HG03457 (cell line): ENCODE results near the gene RNF207.
"Not testable (repeated sequence)": the region's sequence is repeated elsewhere in the genome, so short reads cannot be mapped to it uniquely, and the experiment has no call there.

Source experiments
- ATAC-seq: cut with Tn5 transposase; IDR thresholded peaks from one replicate; pipeline ENCODE4 v1.9.1; 2021; ENCODE audit warnings: moderate number of reproducible peaks; ENCODE audit not compliant: unreplicated experiment

The RNF207 gene

GRCh38 chr1:6199298-6200187, 6.4 kb upstream of the RNF207 start, which contains the start of gene RPL22:
Gene RPL22 (minus strand): TSS chr1:6199595. CDS start chr1:6199573, 22 bp downstream.
- ATAC-seq: peak; percentile 86

DNA sequence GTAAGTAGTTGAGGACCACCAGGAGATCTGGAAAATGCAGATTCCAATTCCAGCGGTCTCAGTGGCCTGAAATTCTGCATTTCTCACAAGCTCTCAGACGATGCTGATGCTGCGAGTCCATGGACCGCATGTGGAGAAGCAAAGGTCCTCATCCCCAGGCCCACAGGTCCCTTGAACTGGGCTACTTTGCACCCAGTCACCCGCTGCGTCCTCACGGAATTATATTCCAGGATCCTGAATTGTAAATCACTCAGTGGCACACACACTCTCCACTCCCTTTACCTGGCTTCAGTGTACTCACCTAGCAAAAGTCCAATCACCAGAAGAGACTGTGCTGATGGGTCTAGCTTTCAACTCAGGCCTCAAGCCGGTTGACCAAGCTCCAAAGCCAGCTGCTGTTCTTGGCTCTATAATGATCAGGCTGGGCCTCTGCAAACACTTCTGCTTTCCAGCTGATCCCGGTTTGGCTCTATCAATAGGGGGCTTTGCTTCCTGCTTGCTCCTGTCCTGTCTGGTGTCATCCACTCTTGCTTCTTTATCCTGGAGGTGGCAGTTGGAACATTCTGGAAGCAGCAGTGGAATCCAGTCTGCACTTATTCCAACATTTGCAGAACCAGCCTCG, 5.6 kb upstream of the RNF207 start:
- ATAC-seq: no peak

- ATAC-seq: no peak
These were observed 3.7 kb upstream of the RNF207 start for GRCh38 chr1:6202256-6202655.

DNA sequence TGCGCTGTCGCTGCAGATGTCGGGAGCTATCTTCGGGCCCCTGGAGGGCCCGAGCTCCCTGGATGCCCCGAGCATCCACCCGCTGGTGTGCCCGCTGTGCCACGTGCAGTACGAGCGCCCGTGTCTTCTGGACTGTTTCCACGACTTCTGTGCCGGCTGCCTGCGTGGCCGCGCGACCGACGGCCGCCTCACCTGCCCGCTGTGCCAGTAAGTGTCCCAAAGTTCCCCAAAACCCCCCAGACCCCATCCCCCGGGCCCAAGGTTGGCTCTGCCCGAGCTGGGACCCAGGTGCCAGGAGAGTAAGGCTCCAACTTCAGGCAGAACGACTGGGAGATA, 569 bp downstream of the RNF207 start:
- ATAC-seq: no peak

- ATAC-seq: no peak
These were observed 1.4 kb downstream of the RNF207 start for GRCh38 chr1:6207075-6207885.

DNA sequence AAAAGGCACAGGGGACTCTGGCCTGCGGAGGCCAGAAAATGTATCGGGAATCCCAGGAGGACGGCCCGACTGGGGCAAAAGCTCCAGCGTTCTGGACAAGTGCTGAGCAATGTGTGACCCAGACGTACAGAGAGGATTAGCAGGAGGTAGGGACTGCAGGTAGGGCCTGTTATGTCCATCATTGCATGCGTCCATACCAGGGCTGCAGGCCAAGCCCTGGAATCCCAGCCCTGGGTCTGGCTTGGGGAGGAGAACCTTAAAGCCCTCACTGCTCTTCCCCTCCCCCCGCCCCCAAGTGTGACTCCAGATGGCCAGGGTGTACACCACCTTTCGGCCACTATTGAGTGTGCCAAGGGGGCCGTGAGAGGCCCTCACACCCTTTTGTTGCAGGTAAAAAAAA, 2.0 kb downstream of the RNF207 start:
- ATAC-seq: no peak

GRCh38 chr1:6208723-6209660, 3.1 kb downstream of the RNF207 start:
- no peak for ATAC-seq

DNA sequence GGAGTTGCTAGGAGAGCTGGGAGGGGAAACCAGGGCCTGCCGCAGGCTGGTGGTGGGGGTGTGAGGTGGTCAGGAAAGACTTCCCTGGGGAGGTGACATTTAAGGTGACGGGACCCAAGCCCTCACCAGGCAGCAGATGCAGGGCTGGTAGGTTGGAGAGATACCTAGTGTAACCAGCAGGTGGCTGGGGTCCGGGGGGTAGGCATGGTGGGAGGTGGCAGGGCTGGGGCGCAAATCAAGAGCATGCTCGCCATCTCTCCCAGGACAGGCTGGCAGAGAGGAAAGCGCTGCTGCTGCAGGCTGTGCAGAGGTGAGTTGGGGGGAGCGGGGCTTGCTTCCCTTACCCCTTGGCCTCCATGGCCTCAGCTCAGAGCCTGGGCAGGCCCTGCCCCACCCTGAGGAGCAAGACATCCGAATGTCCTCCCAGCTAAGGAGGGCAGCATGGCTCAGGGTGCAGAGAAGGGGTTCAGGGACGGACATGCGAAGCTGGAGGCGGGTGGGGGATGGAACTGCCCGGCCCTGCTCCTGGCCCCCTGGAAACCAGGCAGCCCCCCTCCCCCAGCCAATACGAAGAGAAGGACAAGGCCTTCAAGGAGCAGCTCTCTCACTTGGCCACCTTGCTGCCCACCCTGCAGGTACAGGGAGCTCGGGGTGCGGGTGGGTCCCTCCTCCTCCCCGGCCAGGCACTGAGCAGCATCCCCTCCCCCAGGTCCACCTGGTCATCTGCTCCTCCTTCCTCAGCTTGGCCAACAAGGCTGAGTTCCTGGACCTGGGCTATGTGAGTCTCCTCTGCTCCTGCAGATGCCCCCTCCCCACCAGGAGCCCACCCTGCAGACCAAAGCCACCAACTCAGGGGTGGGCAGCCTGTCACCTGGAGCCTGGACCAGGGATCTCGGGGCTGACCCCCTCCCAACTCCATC, 4.0 kb downstream of the RNF207 start:
- ATAC-seq: no peak

DNA sequence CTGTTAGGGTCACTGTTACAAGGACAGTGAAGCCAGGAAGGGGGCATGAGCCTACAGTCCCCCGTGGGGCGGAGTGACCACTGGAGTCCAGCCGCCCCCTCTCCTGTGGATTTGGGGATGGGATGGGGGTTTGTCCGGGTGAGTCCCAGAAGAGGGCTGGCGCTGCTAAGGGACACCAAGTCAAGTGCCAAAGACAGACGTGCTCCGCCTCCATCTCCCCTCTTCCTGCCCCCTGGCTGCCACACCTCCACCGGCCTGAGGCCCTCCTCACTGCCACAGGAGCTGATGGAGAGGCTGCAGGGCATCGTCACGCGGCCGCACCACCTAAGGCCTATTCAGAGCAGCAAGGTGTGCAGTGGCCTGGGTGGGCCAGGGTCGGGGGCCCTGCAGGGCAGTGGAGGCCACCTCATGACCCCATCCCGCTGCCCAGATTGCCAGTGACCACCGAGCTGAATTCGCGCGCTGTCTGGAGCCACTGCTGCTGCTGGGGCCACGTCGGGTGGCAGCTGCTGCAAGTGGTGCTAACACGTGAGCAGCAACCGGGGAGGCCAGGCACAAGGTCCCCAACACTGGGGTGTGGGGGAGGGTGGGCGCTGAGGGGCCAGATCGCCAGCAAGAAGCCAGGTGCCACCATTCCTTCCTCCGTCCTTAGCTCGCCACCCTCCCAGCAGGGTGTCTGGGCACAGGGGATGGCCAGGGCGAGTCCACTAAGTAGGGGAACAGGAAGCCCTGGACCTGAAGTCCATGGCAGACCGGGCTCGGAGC, 4.9 kb downstream of the RNF207 start:
- no peak for ATAC-seq

- no peak for ATAC-seq
These were observed 5.8 kb downstream of the RNF207 start for GRCh38 chr1:6211731-6212130.

- no peak for ATAC-seq
These were observed 6.5 kb downstream of the RNF207 start for GRCh38 chr1:6212193-6212959.

DNA sequence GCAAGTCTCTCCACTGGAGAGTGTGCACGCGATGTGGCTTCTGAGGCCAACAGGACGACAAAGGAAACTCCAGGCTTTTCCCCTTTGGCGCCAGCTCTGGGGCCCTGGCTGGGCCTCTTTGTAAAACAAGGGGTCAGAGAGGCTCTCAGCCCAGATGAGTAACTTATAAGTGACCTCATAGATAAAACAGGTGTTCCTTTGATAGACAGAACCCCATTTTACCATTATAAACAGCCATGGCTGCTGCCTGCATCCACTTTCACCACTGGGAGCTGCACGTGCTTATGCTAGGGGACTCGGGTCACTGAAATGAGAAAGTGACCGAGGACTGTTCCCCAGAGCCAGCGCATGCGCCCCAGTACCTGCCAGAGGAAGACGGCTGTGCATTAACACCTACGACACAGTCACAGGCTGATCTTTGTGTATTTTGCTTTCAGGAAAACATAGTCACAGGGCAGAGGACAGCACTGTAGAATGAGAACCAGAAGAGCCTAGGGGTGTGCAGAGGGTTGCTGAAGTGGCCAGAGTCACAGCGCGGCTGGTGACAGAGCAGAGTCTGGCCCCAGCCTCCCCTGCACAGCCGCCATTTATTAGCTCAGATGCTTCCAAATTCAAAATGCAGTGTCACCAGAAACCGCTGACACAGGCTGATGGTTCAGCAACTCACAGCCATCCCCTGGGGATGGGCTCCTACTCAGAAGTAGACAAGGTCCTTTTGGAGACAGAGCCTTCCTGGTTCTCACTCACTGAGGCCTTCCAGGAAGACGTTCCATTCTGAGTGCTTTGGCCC, 12.7 kb downstream of the RNF207 start:
- no peak for ATAC-seq

- ATAC-seq: not testable (repeated sequence)
These were observed 13.7 kb downstream of the RNF207 start for GRCh38 chr1:6219641-6220040.

DNA sequence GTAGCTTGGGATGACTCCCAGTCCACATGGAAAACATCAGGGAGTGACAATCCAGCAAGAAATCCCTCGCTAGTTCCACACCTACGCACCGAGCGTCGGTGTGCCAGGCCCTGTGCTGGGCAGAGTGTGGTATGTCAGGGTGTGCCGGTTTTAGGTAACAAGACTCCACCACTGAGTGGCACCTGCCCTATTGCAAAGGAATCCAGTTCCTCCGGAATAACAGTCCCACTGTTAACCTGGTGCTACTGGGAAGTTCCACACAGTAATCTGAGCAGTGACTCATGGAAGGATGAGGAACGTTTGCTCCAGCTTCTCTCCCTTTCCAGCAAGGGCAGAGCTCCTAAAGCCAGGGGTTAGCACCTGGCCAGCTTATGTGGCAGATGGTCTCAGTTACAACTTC, 14.3 kb downstream of the RNF207 start:
- no peak for ATAC-seq

DNA sequence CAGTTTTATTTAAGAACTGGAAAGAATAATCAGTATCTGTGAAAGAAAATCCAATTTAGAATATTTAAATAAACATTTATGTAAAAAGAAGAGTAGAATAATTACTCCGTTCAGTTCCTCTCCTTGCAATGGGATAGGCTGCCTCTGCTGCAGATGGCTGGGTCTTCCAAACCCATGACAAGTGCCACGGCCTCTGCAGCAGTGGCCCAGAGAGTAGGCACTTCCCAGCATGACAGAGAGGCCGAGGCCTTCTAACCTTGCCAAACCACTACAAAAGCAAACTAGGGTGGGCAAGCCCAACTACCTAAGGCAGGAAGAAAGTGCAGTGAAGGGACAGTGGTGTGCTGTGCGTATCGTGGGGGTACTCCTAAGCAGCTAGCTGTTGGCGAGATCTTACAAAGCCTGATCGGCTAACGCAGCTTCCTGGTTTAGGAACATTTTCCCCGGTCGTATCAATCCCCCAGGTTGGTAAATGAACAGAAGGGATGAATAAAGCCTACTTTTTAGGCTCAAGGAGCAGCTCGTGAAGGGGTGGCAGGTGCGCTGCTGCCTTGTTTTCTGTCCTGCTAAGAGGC, 15.4 kb downstream of the RNF207 start:
- ATAC-seq: no peak

DNA sequence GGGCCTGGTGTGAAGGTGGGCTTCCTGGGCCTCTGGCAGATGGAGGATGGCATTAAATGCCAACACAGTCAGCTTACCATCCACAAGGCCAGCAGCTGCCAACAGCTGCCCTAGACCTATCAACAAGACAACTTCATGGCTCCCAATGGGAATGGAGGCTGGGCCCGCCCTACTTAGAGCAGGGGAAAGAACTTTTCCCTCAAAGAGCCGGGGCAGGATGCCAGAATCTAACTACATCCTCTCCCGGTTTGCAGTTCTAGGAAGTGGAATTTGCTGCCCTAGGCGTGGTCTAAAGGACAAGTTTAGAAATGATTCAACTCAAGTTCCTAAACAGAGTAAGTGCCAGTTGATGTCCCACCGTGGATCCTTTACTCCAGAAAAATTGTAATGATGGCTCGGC, 16.7 kb downstream of the RNF207 start:
- no peak for ATAC-seq

- ATAC-seq: no peak
These were observed 17.7 kb downstream of the RNF207 start for GRCh38 chr1:6223617-6224016.
